Measurements from ENCODE around the gene TLDC2. TPM values are rescaled to one million over a fixed set of nuclear protein-coding genes. Genes with fewer than 3 reads are reported as not detected.

TLDC2 gene
- not detected in 2 replicates for total RNA-seq (2022)
- Bru-seq, nascent RNA, result not detected
- BruChase-seq, experiment 1, labeled RNA remaining after a 6-hour chase, result percentile 5 among the genes with signal in this experiment
- not detected for BruChase-seq, experiment 2, labeled RNA remaining after a 2-hour chase
- long read RNA-seq, result 0 reads

DNA sequence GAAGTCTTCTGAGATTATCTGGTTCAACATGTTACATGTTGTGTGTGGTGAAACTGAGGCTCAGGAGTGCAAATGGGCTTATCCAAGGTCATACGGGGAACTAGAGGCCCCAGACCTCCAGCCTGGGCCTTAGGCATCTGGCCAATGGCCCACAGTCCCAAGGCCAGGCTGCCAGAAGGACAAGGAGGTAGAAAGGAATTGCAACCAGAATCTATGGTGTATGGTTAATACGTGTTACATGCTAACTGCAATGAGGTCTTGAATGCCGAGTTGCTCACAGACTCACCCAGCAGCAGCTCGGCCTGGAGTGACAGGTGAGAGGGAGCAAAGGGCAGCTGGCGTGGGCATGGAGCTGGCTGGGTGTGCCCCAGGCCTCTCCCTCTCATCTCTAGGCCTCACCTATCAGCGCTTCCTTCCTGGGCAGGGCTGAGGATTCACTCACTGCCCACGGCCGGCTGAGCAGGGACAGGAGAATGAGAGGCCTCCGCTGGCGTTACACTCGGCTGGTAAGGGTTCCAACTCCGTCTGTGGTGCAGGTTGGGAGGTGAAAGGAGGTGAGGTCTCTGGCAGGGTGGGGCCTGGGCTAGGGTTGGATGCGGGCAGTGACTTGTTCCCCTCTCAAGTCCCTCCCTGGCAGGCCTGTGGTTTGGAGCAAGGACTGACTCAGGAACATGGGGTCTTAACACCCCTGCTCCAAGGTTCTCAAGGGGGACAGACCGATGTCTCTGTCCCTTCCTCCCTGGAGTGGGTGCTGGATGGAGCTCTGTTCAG lies at the start of gene TLDC2:
TLDC2 (plus strand) TSS at position 437 of the 771 bp plus-strand sequence; CDS start at position 474, 37 bp downstream.
- Mint-ChIP-seq H3K36me3 (ENCODE audit: insufficient read depth, unreplicated experiment) (no peaks in the 10 kb centered on the region), H3K27ac (ENCODE audit: low read depth, unreplicated experiment) (no peak within 1 kb of the TSS), H3K27me3 (ENCODE audit: insufficient read depth, unreplicated experiment) (no peaks in the 10 kb centered on the region), H3K4me1 (ENCODE audit: insufficient read depth, unreplicated experiment) (no peaks in the 10 kb centered on the region), H3K9me3 (ENCODE audit: unreplicated experiment) (no peaks in the 10 kb centered on the region), H3K4me3 (ENCODE audit: unreplicated experiment) (no peak within 1 kb of the TSS)
- intact Hi-C loops (cut with micrococcal nuclease), result no loop called here
- TF ChIP-seq, protein P1, sequence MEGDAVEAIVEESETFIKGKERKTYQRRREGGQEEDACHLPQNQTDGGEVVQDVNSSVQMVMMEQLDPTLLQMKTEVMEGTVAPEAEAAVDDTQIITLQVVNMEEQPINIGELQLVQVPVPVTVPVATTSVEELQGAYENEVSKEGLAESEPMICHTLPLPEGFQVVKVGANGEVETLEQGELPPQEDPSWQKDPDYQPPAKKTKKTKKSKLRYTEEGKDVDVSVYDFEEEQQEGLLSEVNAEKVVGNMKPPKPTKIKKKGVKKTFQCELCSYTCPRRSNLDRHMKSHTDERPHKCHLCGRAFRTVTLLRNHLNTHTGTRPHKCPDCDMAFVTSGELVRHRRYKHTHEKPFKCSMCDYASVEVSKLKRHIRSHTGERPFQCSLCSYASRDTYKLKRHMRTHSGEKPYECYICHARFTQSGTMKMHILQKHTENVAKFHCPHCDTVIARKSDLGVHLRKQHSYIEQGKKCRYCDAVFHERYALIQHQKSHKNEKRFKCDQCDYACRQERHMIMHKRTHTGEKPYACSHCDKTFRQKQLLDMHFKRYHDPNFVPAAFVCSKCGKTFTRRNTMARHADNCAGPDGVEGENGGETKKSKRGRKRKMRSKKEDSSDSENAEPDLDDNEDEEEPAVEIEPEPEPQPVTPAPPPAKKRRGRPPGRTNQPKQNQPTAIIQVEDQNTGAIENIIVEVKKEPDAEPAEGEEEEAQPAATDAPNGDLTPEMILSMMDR (IDR thresholded peaks at IDR 0.05; ENCODE audit: unreplicated experiment), result no peak
- ChIA-PET CTCF (interaction anchor here (0.6 to 6.2 kb wide), 4 partner anchors 12 to 978 kb away, joined by 3 to 37 read pairs (median 3); no protein-coding TSS in a partner anchor), POLR2A (interaction anchor here (0.7 kb wide), 1 partner anchor 14 kb away, joined by 3 read pairs; no protein-coding TSS in a partner anchor)
- no TSS peak for BruUV-seq (replicated peaks)
- DNase-seq (ENCODE audit: unreplicated experiment), result no peak

DNA sequence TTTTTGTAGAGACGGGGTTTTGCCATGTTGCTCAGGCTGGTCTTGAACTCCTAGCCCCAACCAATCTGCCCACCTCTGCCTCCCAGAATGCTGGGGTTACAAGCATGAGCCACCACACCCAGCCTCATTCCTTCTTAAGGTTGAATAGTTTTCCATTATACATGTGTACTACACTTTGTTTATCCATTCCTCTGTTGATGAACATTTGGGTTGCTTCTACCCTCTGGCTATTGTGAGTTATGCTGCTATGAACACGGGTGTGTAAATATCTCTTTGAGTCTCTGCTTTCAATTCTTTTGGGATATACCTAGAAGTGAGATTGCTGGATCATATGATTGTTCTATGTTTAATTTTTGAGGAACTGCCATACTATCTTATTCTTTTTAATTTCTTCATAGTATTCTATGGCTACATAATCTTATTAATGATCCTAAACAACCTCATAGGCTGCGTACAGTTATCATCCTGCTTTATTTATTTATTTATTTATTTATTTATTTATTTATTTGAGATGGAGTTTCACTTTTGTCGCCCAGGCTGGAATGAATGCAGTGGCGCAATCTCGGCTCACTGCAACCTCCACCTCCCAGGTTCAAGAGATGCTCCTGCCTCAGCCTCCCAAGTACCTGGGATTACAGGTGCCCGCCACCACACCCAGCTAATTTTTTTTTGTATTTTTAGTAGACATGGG lies 49.2 kb upstream of the TLDC2 start:
- no TSS peak for BruUV-seq (replicated peaks)
- H3K4me1 Mint-ChIP-seq (ENCODE audit: insufficient read depth, unreplicated experiment), result peaks cover 5% of the 10 kb centered on the region
- CTCF ChIA-PET, result interaction anchor here (0.6 to 2.3 kb wide), 2 partner anchors 9 to 26 kb away, joined by 4 to 6 read pairs; no protein-coding TSS in a partner anchor
- DNase-seq (ENCODE audit: unreplicated experiment), result no peak
- POLR2A ChIA-PET, result interaction anchor here (1.6 kb wide), 1 partner anchor 9 kb away, joined by 4 read pairs; no protein-coding TSS in a partner anchor
- no peaks in the 10 kb centered on the region for H3K27me3 Mint-ChIP-seq (ENCODE audit: insufficient read depth, unreplicated experiment)
- no peak overlapping the region for H3K4me3 Mint-ChIP-seq (ENCODE audit: unreplicated experiment)
- peaks cover 47% of the 10 kb centered on the region for H3K36me3 Mint-ChIP-seq (ENCODE audit: insufficient read depth, unreplicated experiment)
- TF ChIP-seq, protein P1 (IDR thresholded peaks at IDR 0.05; ENCODE audit: unreplicated experiment), result no peak
- H3K27ac Mint-ChIP-seq (ENCODE audit: low read depth, unreplicated experiment), result no peak overlapping the region
- no peaks in the 10 kb centered on the region for H3K9me3 Mint-ChIP-seq (ENCODE audit: unreplicated experiment)
- intact Hi-C loops (cut with micrococcal nuclease), result no loop called here

GRCh38 chr20:36827541-36828279 lies 48.2 kb upstream of the TLDC2 start:
- no peak for DNase-seq (ENCODE audit: unreplicated experiment)
- ChIA-PET CTCF (interaction anchor here (0.6 to 2.3 kb wide), 2 partner anchors 8 to 83 kb away, joined by 4 to 6 read pairs; no protein-coding TSS in a partner anchor), POLR2A (no interaction called here)
- peaks cover 41% of the 10 kb centered on the region for H3K36me3 Mint-ChIP-seq (ENCODE audit: insufficient read depth, unreplicated experiment)
- no peak overlapping the region for H3K27ac Mint-ChIP-seq (ENCODE audit: low read depth, unreplicated experiment)
- TF ChIP-seq, protein P1 (IDR thresholded peaks at IDR 0.05; ENCODE audit: unreplicated experiment), result no peak
- no peaks in the 10 kb centered on the region for H3K9me3 Mint-ChIP-seq (ENCODE audit: unreplicated experiment)
- H3K4me3 Mint-ChIP-seq (ENCODE audit: unreplicated experiment), result no peak overlapping the region
- H3K4me1 Mint-ChIP-seq (ENCODE audit: insufficient read depth, unreplicated experiment), result peaks cover 5% of the 10 kb centered on the region
- H3K27me3 Mint-ChIP-seq (ENCODE audit: insufficient read depth, unreplicated experiment), result no peaks in the 10 kb centered on the region
- BruUV-seq (replicated peaks), result no TSS peak
- intact Hi-C loops (cut with micrococcal nuclease), result no loop called here
